GM23338 (cell line): ENCODE data around the gene AOPEP. TPM values are rescaled to one million over a fixed set of nuclear protein-coding genes. Genes with fewer than 3 reads are reported as not detected.

Experiments used
- ATAC-seq: fragments of 200-7000 bp; cut with Tn5 transposase; 3 replicates; pipeline ENCODE4 v1.9.1; 2020
- DNase-seq: peaks from one replicate; pipeline ENCODE4 v3.0.0-alpha.2; 2015; ENCODE audit warnings: low spot score
- H2AFZ ChIP-seq: fragments of 200-600 bp; sonication (generic); 2 replicates; pipeline ENCODE4 v1.8.0; 2016; ENCODE audit warnings: antibody characterized with exemption, mild to moderate bottlenecking, moderate library complexity
- H3F3A ChIP-seq: fragments of 200-600 bp; sonication (generic); replicated peaks from 2 replicates; pipeline ENCODE4 v1.8.0; 2017; ENCODE audit warnings: antibody characterized with exemption, mixed run types, low read depth
- H3K27ac ChIP-seq: fragments of 200-600 bp; sonication (generic); 2 replicates; pipeline ENCODE4 v1.6.1; 2016; ENCODE audit warnings: low read depth
- H3K27me3 ChIP-seq: fragments of 200-600 bp; sonication (generic); 2 replicates; pipeline ENCODE4 v1.8.0; 2016; ENCODE audit warnings: mild to moderate bottlenecking, mixed run types, moderate library complexity; ENCODE audit not compliant: insufficient read depth
- H3K36me3 ChIP-seq: fragments of 200-600 bp; sonication (generic); 2 replicates; pipeline ENCODE4 v1.8.0; 2016; ENCODE audit warnings: mild to moderate bottlenecking; ENCODE audit not compliant: insufficient read depth
- H3K4me1 ChIP-seq: fragments of 200-600 bp; sonication (generic); 2 replicates; pipeline ENCODE4 v1.8.0; 2016; ENCODE audit warnings: mild to moderate bottlenecking, moderate library complexity; ENCODE audit not compliant: insufficient read depth
- H3K4me2 ChIP-seq: fragments of 200-600 bp; sonication (generic); 2 replicates; pipeline ENCODE4 v1.7.1; 2017; ENCODE audit warnings: mixed run types
- H3K4me3 ChIP-seq: fragments of 200-600 bp; sonication (generic); 2 replicates; pipeline ENCODE4 v1.6.1; 2016; ENCODE audit warnings: mixed run types
- H3K79me2 ChIP-seq: fragments of 200-600 bp; sonication (generic); replicated peaks from 2 replicates; pipeline ENCODE4 v1.8.0; 2017; ENCODE audit warnings: mild to moderate bottlenecking; ENCODE audit not compliant: insufficient read depth
- H3K9me2 ChIP-seq: fragments of 200-600 bp; sonication (generic); 2 replicates; pipeline ENCODE4 v1.8.0; 2017; ENCODE audit not compliant: insufficient read depth
- H4K20me1 ChIP-seq: fragments of 200-600 bp; sonication (generic); replicated peaks from 2 replicates; pipeline ENCODE4 v1.8.0; 2017; ENCODE audit warnings: mild to moderate bottlenecking; ENCODE audit not compliant: insufficient read depth
- H3K27ac Mint-ChIP-seq: 2 replicates; pipeline ENCODE4 v1.8.0; 2020; ENCODE audit warnings: inconsistent platforms, mild to moderate bottlenecking, moderate library complexity, mixed read lengths
- H3K27me3 Mint-ChIP-seq: 3 replicates; pipeline ENCODE4 v1.8.0; 2022; ENCODE audit warnings: low read depth, mild to moderate bottlenecking, moderate library complexity, mixed read lengths, inconsistent platforms; ENCODE audit not compliant: insufficient read depth, poor library complexity
- H3K36me3 Mint-ChIP-seq: 3 replicates; pipeline ENCODE4 v1.8.0; 2021; ENCODE audit warnings: low read depth, mild to moderate bottlenecking, inconsistent platforms, moderate library complexity, mixed read lengths
- H3K4me1 Mint-ChIP-seq: 3 replicates; pipeline ENCODE4 v1.8.0; 2020; ENCODE audit warnings: mild to moderate bottlenecking, inconsistent platforms, mixed read lengths
- H3K4me3 Mint-ChIP-seq: 3 replicates; pipeline ENCODE4 v1.8.0; 2021; ENCODE audit warnings: moderate library complexity, mild to moderate bottlenecking, inconsistent platforms, mixed read lengths
- H3K9me3 Mint-ChIP-seq: 3 replicates; pipeline ENCODE4 v1.8.0; 2020; ENCODE audit warnings: moderate library complexity, mild to moderate bottlenecking, inconsistent platforms, mixed read lengths
- CREB1 ChIP-seq: fragments of 250-450 bp; sonication (Bioruptor Pico); IDR thresholded peaks from 2 replicates; pipeline ENCODE4 v1.5.0; 2020; ENCODE audit warnings: low read depth, mild to moderate bottlenecking, moderate library complexity
- CTCF ChIP-seq, 2 experiments: fragments of 200-600 bp in 1 of 2; sonication (generic) in 1 of 2; conservative IDR thresholded peaks; 2 replicates each; pipeline versions ENCODE4 v1.5.1 to v1.6.1; 2016 to 2017; ENCODE audit warnings: antibody characterized with exemption in 2 of 2, low read depth in 2 of 2, mild to moderate bottlenecking in 2 of 2, moderate library complexity in 1 of 2
- EZH2 ChIP-seq: fragments of 200-600 bp; sonication (generic); IDR thresholded peaks from one replicate; pipeline ENCODE4 v1.8.0; 2017; ENCODE audit warnings: antibody characterized with exemption, mild to moderate bottlenecking, low read depth; ENCODE audit not compliant: unreplicated experiment
- EZH2phosphoT487 ChIP-seq: fragments of 200-600 bp; sonication (generic); IDR thresholded peaks from one replicate; pipeline ENCODE4 v1.8.1; 2018; ENCODE audit warnings: antibody characterized with exemption; ENCODE audit not compliant: unreplicated experiment
- JUNB ChIP-seq: IDR thresholded peaks from one replicate; pipeline ENCODE4 v1.6.1; 2016; ENCODE audit warnings: antibody characterized with exemption; ENCODE audit not compliant: unreplicated experiment
- NANOG ChIP-seq: IDR thresholded peaks from 2 replicates; pipeline ENCODE4 v1.6.1; 2016; ENCODE audit warnings: antibody characterized with exemption, borderline replicate concordance
- POLR2AphosphoS5 ChIP-seq: IDR thresholded peaks from 2 replicates; pipeline ENCODE4 v1.6.1; 2016; ENCODE audit warnings: antibody characterized with exemption, low read depth
- STAT1 ChIP-seq: IDR thresholded peaks from one replicate; pipeline ENCODE4 v1.6.1; 2016; ENCODE audit warnings: antibody characterized with exemption; ENCODE audit not compliant: unreplicated experiment
- ZNF114 ChIP-seq: fragments of 250-450 bp; sonication (Bioruptor Pico); IDR thresholded peaks from 2 replicates; pipeline ENCODE4 v1.5.0; 2020; ENCODE audit warnings: mild to moderate bottlenecking, moderate library complexity
- ZNF331 ChIP-seq: fragments of 250-450 bp; sonication (Bioruptor Pico); IDR thresholded peaks from 2 replicates; pipeline ENCODE4 v1.5.0; 2020; ENCODE audit warnings: low read depth, mild to moderate bottlenecking, moderate library complexity
- polyA plus RNA-seq: library from polyadenylated mRNA; unstranded; fragments of >200 nt; fragmentation: Nextera tagmentation; extraction: Ambion mirVana; gene quantifications from 2 replicates; pipeline ENCODE4 v1.2.1, GENCODE V29; 2016
- total RNA-seq: library from RNA; depleted of rRNA; stranded (reverse); fragments of >200 nt; shearing (Covaris generic); gene quantifications from 2 replicates; pipeline ENCODE4 v1.2.3, GENCODE V29; 2014
- TF ChIP-seq, protein P1 (sequence below): IDR thresholded peaks from 2 replicates; pipeline ENCODE4 v1.6.1; 2016; ENCODE audit warnings: antibody characterized with exemption
- TF ChIP-seq, protein P2 (sequence below): IDR thresholded peaks from one replicate; pipeline ENCODE4 v1.6.1; 2018; ENCODE audit warnings: antibody characterized with exemption; ENCODE audit not compliant: unreplicated experiment
- TF ChIP-seq, protein P3 (sequence below): fragments of 250-450 bp; sonication (Bioruptor Pico); IDR thresholded peaks from 2 replicates; pipeline ENCODE4 v1.5.0; 2020; ENCODE audit warnings: mild to moderate bottlenecking, moderate library complexity

AOPEP gene
- total and polyA plus RNA-seq, 2 experiments from 2014 or later = 7.0 to 16.5 TPM

GRCh38 chr9:94984891-94985476 lies 258.5 kb downstream of the AOPEP start:
- H3K27me3 Mint-ChIP-seq = peaks cover 2% of the 10 kb centered on the region
- Histone ChIP-seq H3K9me2 (no peaks in the 10 kb centered on the region), H3K27me3 (no peaks in the 10 kb centered on the region), H3K79me2 (no peaks in the 10 kb centered on the region), H3K27ac (no peak overlapping the region), H4K20me1 (no peaks in the 10 kb centered on the region), H2AFZ (no peak overlapping the region), H3K4me2 (no peak overlapping the region), H3K4me3 (no peak overlapping the region), H3K4me1 (peaks cover 14% of the 10 kb centered on the region), H3K36me3 (no peaks in the 10 kb centered on the region), H3F3A (no peaks in the 10 kb centered on the region)
- H3K4me3 Mint-ChIP-seq = no peak overlapping the region
- DNase-seq = no peak
- ATAC-seq = no peak
- H3K36me3 Mint-ChIP-seq = no peaks in the 10 kb centered on the region
- TF ChIP-seq CREB1 (CRISPR knock-in tag) (no peak), EZH2phosphoT487 (no peak), ZNF114 (CRISPR knock-in tag) (no peak), ZNF331 (CRISPR knock-in tag) (no peak), EZH2 (no peak), NANOG (no peak), CTCF (conservative IDR thresholded peaks at IDR 0.05; ENCODE audit: low read depth in 2 of 2) (no peak), STAT1 (no peak), POLR2AphosphoS5 (no peak), JUNB (no peak)
- TF ChIP-seq, protein P1, sequence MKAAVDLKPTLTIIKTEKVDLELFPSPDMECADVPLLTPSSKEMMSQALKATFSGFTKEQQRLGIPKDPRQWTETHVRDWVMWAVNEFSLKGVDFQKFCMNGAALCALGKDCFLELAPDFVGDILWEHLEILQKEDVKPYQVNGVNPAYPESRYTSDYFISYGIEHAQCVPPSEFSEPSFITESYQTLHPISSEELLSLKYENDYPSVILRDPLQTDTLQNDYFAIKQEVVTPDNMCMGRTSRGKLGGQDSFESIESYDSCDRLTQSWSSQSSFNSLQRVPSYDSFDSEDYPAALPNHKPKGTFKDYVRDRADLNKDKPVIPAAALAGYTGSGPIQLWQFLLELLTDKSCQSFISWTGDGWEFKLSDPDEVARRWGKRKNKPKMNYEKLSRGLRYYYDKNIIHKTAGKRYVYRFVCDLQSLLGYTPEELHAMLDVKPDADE = no peak
- TF ChIP-seq, protein P2, sequence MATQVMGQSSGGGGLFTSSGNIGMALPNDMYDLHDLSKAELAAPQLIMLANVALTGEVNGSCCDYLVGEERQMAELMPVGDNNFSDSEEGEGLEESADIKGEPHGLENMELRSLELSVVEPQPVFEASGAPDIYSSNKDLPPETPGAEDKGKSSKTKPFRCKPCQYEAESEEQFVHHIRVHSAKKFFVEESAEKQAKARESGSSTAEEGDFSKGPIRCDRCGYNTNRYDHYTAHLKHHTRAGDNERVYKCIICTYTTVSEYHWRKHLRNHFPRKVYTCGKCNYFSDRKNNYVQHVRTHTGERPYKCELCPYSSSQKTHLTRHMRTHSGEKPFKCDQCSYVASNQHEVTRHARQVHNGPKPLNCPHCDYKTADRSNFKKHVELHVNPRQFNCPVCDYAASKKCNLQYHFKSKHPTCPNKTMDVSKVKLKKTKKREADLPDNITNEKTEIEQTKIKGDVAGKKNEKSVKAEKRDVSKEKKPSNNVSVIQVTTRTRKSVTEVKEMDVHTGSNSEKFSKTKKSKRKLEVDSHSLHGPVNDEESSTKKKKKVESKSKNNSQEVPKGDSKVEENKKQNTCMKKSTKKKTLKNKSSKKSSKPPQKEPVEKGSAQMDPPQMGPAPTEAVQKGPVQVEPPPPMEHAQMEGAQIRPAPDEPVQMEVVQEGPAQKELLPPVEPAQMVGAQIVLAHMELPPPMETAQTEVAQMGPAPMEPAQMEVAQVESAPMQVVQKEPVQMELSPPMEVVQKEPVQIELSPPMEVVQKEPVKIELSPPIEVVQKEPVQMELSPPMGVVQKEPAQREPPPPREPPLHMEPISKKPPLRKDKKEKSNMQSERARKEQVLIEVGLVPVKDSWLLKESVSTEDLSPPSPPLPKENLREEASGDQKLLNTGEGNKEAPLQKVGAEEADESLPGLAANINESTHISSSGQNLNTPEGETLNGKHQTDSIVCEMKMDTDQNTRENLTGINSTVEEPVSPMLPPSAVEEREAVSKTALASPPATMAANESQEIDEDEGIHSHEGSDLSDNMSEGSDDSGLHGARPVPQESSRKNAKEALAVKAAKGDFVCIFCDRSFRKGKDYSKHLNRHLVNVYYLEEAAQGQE = no peak
- TF ChIP-seq, protein P3, sequence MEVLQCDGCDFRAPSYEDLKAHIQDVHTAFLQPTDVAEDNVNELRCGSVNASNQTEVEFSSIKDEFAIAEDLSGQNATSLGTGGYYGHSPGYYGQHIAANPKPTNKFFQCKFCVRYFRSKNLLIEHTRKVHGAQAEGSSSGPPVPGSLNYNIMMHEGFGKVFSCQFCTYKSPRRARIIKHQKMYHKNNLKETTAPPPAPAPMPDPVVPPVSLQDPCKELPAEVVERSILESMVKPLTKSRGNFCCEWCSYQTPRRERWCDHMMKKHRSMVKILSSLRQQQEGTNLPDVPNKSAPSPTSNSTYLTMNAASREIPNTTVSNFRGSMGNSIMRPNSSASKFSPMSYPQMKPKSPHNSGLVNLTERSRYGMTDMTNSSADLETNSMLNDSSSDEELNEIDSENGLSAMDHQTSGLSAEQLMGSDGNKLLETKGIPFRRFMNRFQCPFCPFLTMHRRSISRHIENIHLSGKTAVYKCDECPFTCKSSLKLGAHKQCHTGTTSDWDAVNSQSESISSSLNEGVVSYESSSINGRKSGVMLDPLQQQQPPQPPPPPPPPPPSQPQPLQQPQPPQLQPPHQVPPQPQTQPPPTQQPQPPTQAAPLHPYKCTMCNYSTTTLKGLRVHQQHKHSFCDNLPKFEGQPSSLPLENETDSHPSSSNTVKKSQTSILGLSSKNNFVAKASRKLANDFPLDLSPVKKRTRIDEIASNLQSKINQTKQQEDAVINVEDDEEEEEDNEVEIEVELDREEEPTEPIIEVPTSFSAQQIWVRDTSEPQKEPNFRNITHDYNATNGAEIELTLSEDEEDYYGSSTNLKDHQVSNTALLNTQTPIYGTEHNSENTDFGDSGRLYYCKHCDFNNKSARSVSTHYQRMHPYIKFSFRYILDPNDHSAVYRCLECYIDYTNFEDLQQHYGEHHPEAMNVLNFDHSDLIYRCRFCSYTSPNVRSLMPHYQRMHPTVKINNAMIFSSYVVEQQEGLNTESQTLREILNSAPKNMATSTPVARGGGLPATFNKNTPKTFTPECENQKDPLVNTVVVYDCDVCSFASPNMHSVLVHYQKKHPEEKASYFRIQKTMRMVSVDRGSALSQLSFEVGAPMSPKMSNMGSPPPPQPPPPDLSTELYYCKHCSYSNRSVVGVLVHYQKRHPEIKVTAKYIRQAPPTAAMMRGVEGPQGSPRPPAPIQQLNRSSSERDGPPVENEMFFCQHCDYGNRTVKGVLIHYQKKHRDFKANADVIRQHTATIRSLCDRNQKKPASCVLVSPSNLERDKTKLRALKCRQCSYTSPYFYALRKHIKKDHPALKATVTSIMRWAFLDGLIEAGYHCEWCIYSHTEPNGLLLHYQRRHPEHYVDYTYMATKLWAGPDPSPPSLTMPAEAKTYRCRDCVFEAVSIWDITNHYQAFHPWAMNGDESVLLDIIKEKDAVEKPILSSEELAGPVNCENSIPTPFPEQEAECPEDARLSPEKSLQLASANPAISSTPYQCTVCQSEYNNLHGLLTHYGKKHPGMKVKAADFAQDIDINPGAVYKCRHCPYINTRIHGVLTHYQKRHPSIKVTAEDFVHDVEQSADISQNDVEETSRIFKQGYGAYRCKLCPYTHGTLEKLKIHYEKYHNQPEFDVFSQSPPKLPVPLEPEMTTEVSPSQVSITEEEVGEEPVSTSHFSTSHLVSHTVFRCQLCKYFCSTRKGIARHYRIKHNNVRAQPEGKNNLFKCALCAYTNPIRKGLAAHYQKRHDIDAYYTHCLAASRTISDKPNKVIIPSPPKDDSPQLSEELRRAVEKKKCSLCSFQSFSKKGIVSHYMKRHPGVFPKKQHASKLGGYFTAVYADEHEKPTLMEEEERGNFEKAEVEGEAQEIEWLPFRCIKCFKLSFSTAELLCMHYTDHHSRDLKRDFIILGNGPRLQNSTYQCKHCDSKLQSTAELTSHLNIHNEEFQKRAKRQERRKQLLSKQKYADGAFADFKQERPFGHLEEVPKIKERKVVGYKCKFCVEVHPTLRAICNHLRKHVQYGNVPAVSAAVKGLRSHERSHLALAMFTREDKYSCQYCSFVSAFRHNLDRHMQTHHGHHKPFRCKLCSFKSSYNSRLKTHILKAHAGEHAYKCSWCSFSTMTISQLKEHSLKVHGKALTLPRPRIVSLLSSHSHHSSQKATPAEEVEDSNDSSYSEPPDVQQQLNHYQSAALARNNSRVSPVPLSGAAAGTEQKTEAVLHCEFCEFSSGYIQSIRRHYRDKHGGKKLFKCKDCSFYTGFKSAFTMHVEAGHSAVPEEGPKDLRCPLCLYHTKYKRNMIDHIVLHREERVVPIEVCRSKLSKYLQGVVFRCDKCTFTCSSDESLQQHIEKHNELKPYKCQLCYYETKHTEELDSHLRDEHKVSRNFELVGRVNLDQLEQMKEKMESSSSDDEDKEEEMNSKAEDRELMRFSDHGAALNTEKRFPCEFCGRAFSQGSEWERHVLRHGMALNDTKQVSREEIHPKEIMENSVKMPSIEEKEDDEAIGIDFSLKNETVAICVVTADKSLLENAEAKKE (CRISPR knock-in tag) = no peak
- no peaks in the 10 kb centered on the region for H3K9me3 Mint-ChIP-seq
- H3K4me1 Mint-ChIP-seq = peaks cover 29% of the 10 kb centered on the region
- H3K27ac Mint-ChIP-seq = no peak overlapping the region
